Measurements from ENCODE around the gene HACD2. TPM values are rescaled to one million over a fixed set of nuclear protein-coding genes. Genes with fewer than 3 reads are reported as not detected.

The HACD2 gene, protein sequence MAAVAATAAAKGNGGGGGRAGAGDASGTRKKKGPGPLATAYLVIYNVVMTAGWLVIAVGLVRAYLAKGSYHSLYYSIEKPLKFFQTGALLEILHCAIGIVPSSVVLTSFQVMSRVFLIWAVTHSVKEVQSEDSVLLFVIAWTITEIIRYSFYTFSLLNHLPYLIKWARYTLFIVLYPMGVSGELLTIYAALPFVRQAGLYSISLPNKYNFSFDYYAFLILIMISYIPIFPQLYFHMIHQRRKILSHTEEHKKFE
- total RNA-seq, result 13.8 and 31.7 TPM in 2 replicates

DNA sequence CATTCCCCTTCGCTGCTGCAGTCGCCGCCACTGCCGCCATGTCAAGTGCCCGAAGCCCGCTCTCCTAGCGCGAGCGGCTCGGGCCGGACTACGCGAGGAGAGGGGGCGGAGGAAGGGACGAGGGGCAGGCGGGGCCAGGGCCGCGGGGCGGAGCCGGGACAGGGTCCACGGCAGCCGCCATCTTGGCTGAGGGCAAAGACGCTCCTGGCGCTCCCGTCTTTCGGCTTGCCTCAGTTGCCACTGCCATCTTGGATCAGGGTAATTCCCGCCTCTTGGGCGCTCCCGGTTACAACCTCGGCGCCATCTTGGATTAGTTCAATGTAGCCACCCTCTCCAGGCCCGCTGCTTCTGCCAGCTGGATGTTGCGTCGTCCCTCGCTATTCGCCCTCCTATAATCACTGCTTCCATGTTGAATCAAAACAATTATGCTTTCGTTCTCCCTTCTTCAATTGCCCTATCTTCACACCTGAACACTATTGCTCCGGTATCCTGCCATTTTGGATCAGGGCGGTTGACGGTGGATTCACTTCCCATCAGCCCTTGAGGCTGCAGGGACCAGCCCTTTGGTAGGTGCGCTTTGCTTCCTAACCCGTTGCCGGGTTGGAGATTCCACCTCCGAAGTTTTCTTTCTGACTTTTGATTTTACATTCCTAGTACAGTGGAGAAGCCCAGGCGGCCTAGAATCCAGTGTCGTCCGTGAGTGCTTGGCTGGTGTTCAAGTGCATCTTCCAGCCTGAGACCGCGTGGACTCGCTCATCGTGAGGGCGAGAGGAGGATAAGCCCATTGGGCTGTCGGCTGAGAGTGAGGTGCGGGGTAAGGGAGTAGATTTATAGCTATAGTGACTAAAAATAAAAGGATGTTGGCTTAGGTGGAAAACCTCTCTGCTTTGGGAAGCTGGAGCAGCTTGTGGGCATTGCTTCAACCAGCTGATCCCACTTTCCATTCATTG lies at the start of gene HACD2:
Gene HACD2 (minus strand): TSS at position 66 of the 950 bp plus-strand sequence. CDS start 26 bp downstream, at position 40.

DNA sequence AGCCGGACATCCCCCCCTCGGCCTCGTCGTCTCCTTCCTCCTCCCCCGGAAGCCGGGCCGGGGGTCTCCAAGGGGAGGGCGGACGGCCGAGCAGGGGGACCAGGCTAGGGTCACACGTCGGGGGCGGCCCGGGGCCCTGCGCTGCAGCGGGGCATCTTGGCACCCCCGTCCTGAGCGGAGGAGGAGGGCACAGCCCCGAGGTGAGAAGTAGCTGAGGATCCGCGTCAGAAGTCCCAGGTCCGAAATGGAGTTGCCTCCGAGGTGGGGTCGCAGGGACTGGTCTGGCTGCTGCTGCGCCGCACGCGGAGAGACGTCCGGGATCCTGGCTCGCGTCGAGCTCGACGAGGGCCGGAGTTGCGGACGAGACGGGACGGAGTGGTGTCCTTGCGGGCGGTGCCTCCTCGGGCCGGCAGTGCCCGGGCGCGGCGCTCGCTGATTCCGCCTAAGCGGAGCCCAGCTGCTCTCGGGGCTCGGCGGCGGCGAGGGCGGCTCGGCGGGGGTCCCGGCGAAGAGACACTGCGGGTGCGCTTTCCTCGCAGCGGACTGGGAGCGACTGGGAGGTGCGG lies 136.2 kb downstream of the HACD2 start, which contains the start of gene ADCY5:
Gene ADCY5 (minus strand): TSS at position 555 of the 566 bp plus-strand sequence. CDS start 545 bp downstream, at position 10.

Other genes starting within 250 kb of the HACD2 start
- gene ADCY5, start 136.0 kb downstream of the HACD2 start, total RNA-seq, result 0.70 TPM in 1 of 2 replicates, not detected in the other

Measured in pericardium fibroblast (primary cell).